ENCODE data around the gene NEURL1B.
"Not testable (repeated sequence)": the region's sequence is repeated elsewhere in the genome, so short reads cannot be mapped to it uniquely, and the experiment has no call there.

Gene NEURL1B

GRCh38 chr5:172635038-172635437 lies 6.0 kb upstream of the NEURL1B start:
- DNase-seq, result no peak

- DNase-seq, result no peak
Measured at GRCh38 chr5:172636279-172637050, 4.6 kb upstream of the NEURL1B start.

GRCh38 chr5:172637110-172637580 lies 3.9 kb upstream of the NEURL1B start:
- DNase-seq, result no peak

- no peak for DNase-seq
Measured at GRCh38 chr5:172637740-172638139, 3.3 kb upstream of the NEURL1B start.

- no peak for DNase-seq
Measured at GRCh38 chr5:172638209-172638768, 2.8 kb upstream of the NEURL1B start.

GRCh38 chr5:172640139-172640538 lies 924 bp upstream of the NEURL1B start:
- no peak for DNase-seq

- no peak for DNase-seq
Measured at GRCh38 chr5:172641359-172642050, 442 bp downstream of the NEURL1B start.

GRCh38 chr5:172642051-172642409 lies 967 bp downstream of the NEURL1B start:
- no peak for DNase-seq

GRCh38 chr5:172642486-172642885 lies 1.4 kb downstream of the NEURL1B start:
- no peak for DNase-seq

GRCh38 chr5:172642926-172643871 lies 2.1 kb downstream of the NEURL1B start:
- DNase-seq, result no peak

GRCh38 chr5:172644266-172644665 lies 3.2 kb downstream of the NEURL1B start:
- no peak for DNase-seq

GRCh38 chr5:172644711-172645110 lies 3.6 kb downstream of the NEURL1B start:
- no peak for DNase-seq

- no peak for DNase-seq
Measured at GRCh38 chr5:172645271-172646055, 4.4 kb downstream of the NEURL1B start.

- no peak for DNase-seq
Measured at GRCh38 chr5:172646716-172647285, 5.7 kb downstream of the NEURL1B start.

GRCh38 chr5:172647352-172648012 lies 6.4 kb downstream of the NEURL1B start:
- no peak for DNase-seq

GRCh38 chr5:172648013-172648381 lies 6.9 kb downstream of the NEURL1B start:
- no peak for DNase-seq

- no peak for DNase-seq
Measured at GRCh38 chr5:172648755-172649154, 7.7 kb downstream of the NEURL1B start.

GRCh38 chr5:172656496-172656895 lies 15.4 kb downstream of the NEURL1B start:
- DNase-seq, result not testable (repeated sequence)

GRCh38 chr5:172657524-172658233 lies 16.6 kb downstream of the NEURL1B start:
- DNase-seq, result not testable (repeated sequence)

GRCh38 chr5:172658391-172658790 lies 17.3 kb downstream of the NEURL1B start:
- DNase-seq, result no peak
